WERI-Rb-1 (cell line): Measurements from ENCODE around the gene CALHM3.
"Not testable (repeated sequence)": the region's sequence is repeated elsewhere in the genome, so short reads cannot be mapped to it uniquely, and the experiment has no call there.

Experiments
- DNase-seq: peaks from one replicate; pipeline ENCODE4 v3.0.0-alpha.2; 2020
- H3K27ac ChIP-seq: fragments of 250-450 bp; sonication (Bioruptor Pico); 2 replicates; pipeline ENCODE4 v1.5.1; 2020; ENCODE audit warnings: mild to moderate bottlenecking, moderate library complexity
- H3K27me3 ChIP-seq: fragments of 250-450 bp; sonication (Bioruptor Pico); 2 replicates; pipeline ENCODE4 v1.5.1; 2021; ENCODE audit warnings: mild to moderate bottlenecking, low read depth, moderate library complexity; ENCODE audit not compliant: insufficient read depth, severe bottlenecking
- H3K36me3 ChIP-seq: fragments of 250-450 bp; sonication (Bioruptor Pico); 2 replicates; pipeline ENCODE4 v1.5.1; 2020; ENCODE audit warnings: mild to moderate bottlenecking, moderate library complexity
- H3K4me3 ChIP-seq: 2 replicates; pipeline ENCODE4 v1.5.1; 2011; ENCODE audit warnings: low read depth, mild to moderate bottlenecking, control low read depth, low read length
- H3K9me3 ChIP-seq: fragments of 250-450 bp; sonication (Bioruptor Pico); 2 replicates; pipeline ENCODE4 v1.5.1; 2021; ENCODE audit warnings: mild to moderate bottlenecking, moderate library complexity; ENCODE audit not compliant: severe bottlenecking
- TF ChIP-seq, protein P1 (sequence below): IDR thresholded peaks from 2 replicates; pipeline ENCODE4 v1.5.1; 2011; ENCODE audit warnings: low read depth, mild to moderate bottlenecking, control low read depth, inconsistent platforms, low read length

The CALHM3 gene

GRCh38 chr10:103491729-103492364 lies 12.8 kb upstream of the CALHM3 start:
- Histone ChIP-seq H3K27ac (peak overlapping the region; percentile 17; the same call in 1 of the 2 replicates), H3K4me3 (no peak overlapping the region), H3K36me3 (no peaks in the 10 kb centered on the region), H3K27me3 (peaks cover 12% of the 10 kb centered on the region), H3K9me3 (no peaks in the 10 kb centered on the region)
- TF ChIP-seq, protein P1, sequence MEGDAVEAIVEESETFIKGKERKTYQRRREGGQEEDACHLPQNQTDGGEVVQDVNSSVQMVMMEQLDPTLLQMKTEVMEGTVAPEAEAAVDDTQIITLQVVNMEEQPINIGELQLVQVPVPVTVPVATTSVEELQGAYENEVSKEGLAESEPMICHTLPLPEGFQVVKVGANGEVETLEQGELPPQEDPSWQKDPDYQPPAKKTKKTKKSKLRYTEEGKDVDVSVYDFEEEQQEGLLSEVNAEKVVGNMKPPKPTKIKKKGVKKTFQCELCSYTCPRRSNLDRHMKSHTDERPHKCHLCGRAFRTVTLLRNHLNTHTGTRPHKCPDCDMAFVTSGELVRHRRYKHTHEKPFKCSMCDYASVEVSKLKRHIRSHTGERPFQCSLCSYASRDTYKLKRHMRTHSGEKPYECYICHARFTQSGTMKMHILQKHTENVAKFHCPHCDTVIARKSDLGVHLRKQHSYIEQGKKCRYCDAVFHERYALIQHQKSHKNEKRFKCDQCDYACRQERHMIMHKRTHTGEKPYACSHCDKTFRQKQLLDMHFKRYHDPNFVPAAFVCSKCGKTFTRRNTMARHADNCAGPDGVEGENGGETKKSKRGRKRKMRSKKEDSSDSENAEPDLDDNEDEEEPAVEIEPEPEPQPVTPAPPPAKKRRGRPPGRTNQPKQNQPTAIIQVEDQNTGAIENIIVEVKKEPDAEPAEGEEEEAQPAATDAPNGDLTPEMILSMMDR: no peak
- DNase-seq: peak; percentile 68

GRCh38 chr10:103490986-103491314 lies 11.9 kb upstream of the CALHM3 start:
- no peak for DNase-seq
- TF ChIP-seq, protein P1: no peak
- Histone ChIP-seq H3K27ac (no peak overlapping the region), H3K4me3 (no peak overlapping the region), H3K36me3 (no peaks in the 10 kb centered on the region), H3K9me3 (no peaks in the 10 kb centered on the region), H3K27me3 (peaks cover 12% of the 10 kb centered on the region)

GRCh38 chr10:103487410-103487708 lies 8.3 kb upstream of the CALHM3 start:
- Histone ChIP-seq H3K4me3 (no peak overlapping the region), H3K9me3 (no peaks in the 10 kb centered on the region), H3K36me3 (no peaks in the 10 kb centered on the region), H3K27me3 (no peaks in the 10 kb centered on the region), H3K27ac (no peak overlapping the region)
- TF ChIP-seq, protein P1: no peak
- DNase-seq: no peak

DNA sequence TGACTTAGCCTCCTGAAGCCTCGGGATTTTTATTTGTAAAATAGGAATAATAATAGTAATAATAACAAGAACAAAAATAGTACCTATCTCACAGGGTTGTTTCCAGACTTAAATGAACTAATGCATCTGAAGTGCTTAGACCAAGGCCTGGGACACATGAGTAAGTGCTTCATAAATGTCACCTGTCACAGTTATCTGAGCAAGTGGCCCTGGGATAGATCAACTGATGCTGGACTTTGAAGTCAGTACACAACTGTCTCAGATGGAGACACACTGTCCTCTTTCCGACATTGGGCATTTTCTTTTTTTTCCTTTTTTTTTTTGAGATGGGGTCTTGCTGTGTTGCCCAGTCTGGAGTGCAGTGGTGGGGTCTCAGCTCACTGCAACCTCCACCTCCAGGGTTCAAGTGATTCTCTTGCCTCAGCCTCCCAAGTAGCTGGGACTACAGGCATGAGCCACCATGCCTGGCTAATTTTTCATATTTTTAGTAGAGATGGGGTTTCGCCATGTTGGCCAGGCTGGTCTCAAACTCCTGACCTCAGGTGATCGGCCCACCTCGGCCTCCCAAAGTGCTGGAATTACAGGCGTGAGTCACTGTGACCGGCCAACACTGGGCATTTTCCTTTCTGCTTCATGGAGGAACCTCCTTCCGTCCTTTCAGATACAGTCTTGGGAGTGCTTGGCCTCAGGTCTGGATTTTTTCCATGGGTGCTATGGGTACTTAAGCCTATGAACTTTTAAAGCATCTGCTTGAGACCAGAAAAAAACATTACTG lies 7.8 kb upstream of the CALHM3 start:
- H3K36me3 ChIP-seq, H3K27ac ChIP-seq, DNase-seq, H3K27me3 ChIP-seq, H3K4me3 ChIP-seq, H3K9me3 ChIP-seq: not testable (repeated sequence)

DNA sequence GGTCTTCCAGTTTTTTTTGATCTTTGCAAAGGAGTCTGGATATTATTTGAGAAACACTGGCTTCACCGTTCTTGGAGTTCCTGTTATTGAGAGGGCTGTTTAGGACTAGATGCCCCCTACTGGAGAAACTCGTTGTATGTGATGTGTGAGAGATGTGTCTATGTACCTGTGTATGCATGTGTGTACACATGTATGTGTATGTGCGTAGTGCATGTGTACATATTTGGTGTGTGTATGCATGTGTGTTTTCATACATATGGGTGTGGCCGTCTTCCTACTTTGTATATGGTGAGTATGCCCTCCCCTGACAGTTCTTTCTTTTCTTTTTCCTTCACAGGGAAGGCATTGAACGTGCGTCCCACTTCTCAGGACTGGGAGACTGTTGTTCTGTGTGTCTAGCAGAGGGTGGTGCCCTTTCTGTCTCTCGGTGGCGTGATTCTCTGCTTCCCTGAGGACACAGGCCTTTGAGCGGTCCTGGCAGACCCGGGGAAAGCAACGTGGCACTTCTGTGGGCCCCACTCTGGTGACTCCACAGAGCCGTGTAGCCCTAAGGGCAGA lies 3.0 kb upstream of the CALHM3 start:
- H3K27me3 ChIP-seq: no peaks in the 10 kb centered on the region
- no peaks in the 10 kb centered on the region for H3K36me3 ChIP-seq
- TF ChIP-seq, protein P1: peak; percentile 57
- H3K9me3 ChIP-seq: no peaks in the 10 kb centered on the region
- H3K4me3 ChIP-seq: no peak overlapping the region
- peak overlapping the region; percentile 72 for H3K27ac ChIP-seq
- peak; percentile 79 for DNase-seq

DNA sequence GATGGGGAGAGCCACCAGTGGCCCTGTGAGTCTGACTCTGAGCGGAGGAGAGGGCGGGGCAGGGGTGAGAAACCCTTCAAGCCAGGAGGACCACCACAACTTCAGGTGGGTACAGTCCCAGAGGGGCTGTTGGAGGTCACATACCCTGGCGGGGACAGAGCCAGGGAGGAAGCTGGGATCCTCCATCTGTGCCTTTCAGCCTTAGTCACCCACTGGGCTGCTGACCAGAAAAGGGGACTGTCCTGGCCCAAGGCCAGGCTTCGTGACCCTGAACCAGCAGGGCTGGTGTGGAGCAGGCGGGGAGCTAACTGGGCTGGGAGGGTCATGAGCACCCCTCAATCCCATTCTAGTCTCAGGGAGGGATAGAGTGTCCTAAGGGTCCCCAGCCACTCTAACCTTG lies 1.5 kb upstream of the CALHM3 start:
- Histone ChIP-seq H3K4me3 (no peak overlapping the region), H3K36me3 (no peaks in the 10 kb centered on the region), H3K27ac (no peak overlapping the region), H3K27me3 (no peaks in the 10 kb centered on the region), H3K9me3 (no peaks in the 10 kb centered on the region)
- no peak for DNase-seq
- TF ChIP-seq, protein P1: no peak
